Liver (tissue), 3 donors: Measurements from ENCODE around the gene FAM131B.

Experiments
- CTCF ChIP-seq: fragments of 150-350 bp; IDR thresholded peaks from 2 replicates; pipeline ENCODE4 v1.5.1; 2017; ENCODE audit warnings: improper control_type of control experiment, low read depth, low read length; ENCODE audit not compliant: missing input control
- EGR1 ChIP-seq, 2 donors: IDR thresholded peaks; 2 replicates each; pipeline ENCODE4 v1.6.1; 2016 to 2018; ENCODE audit warnings: antibody characterized with exemption in 2 of 2, low read depth in 2 of 2
- GABPA ChIP-seq, 2 donors: IDR thresholded peaks in 1 of 2; conservative IDR thresholded peaks in 1 of 2; 2 replicates each; pipeline ENCODE4 v1.6.1; 2016; ENCODE audit warnings: antibody characterized with exemption in 2 of 2, mild to moderate bottlenecking in 1 of 2, moderate library complexity in 1 of 2
- HNF4G ChIP-seq: IDR thresholded peaks from 2 replicates; pipeline ENCODE4 v1.6.1; 2016; ENCODE audit warnings: antibody characterized with exemption
- NR2F2 ChIP-seq: IDR thresholded peaks from 2 replicates; pipeline ENCODE4 v1.6.1; 2016; ENCODE audit warnings: antibody characterized with exemption
- RXRA ChIP-seq, 2 donors: IDR thresholded peaks; 2 replicates each; pipeline ENCODE4 v1.6.1; 2017 to 2018; ENCODE audit warnings: antibody characterized with exemption in 2 of 2, mild to moderate bottlenecking in 1 of 2
- TAF1 ChIP-seq: conservative IDR thresholded peaks from 2 replicates; pipeline ENCODE4 v1.6.1; 2016; ENCODE audit warnings: antibody characterized with exemption, mild to moderate bottlenecking
- YY1 ChIP-seq: IDR thresholded peaks from 2 replicates; pipeline ENCODE4 v1.6.1; 2016; ENCODE audit warnings: antibody characterized with exemption, mild to moderate bottlenecking
- donor health status: healthy.
- donor health status: healthy.

GRCh38 chr7:143329471-143330170 is 32.9 kb downstream of the FAM131B start:
- TF ChIP-seq EGR1 (IDR thresholded peaks at IDR 0.05; ENCODE audit: low read depth in 2 of 2) (no peak), GABPA (IDR thresholded peaks at IDR 0.05 in 1 of 2, conservative IDR thresholded peaks at IDR 0.05 in 1 of 2) (no peak), CTCF (no peak), YY1 (no peak), TAF1 (no peak), RXRA (IDR thresholded peaks at IDR 0.05) (no peak), NR2F2 (no peak), HNF4G (no peak)
